DOHH2 (cell line): ENCODE measurements around the gene KRT39.

ENCODE experiments used
- H3F3A ChIP-seq: fragments of 200-600 bp; sonication (generic), shearing (Covaris generic); 2 replicates; pipeline ENCODE4 v1.6.0; 2016; ENCODE audit warnings: antibody characterized with exemption, mild to moderate bottlenecking; ENCODE audit not compliant: control insufficient read depth, insufficient read depth
- H3K27ac ChIP-seq: fragments of 200-600 bp; sonication (generic); 2 replicates; pipeline ENCODE4 v1.5.1; 2014; ENCODE audit warnings: low read depth, mild to moderate bottlenecking, low read length, moderate library complexity
- H3K27me3 ChIP-seq: fragments of 200-600 bp; sonication (generic); 2 replicates; pipeline ENCODE4 v1.6.1; 2014; ENCODE audit warnings: mild to moderate bottlenecking, low read length, mixed read lengths; ENCODE audit not compliant: control insufficient read depth
- H3K36me3 ChIP-seq: fragments of 200-600 bp; sonication (generic); 2 replicates; pipeline ENCODE4 v1.6.1; 2014; ENCODE audit warnings: mild to moderate bottlenecking, low read length, moderate library complexity, mixed read lengths; ENCODE audit not compliant: control insufficient read depth
- H3K4me1 ChIP-seq: fragments of 200-600 bp; sonication (generic); 2 replicates; pipeline ENCODE4 v1.6.1; 2014; ENCODE audit warnings: mild to moderate bottlenecking, low read length, mixed read lengths; ENCODE audit not compliant: control insufficient read depth
- H3K4me2 ChIP-seq: fragments of 200-600 bp; sonication (generic); 2 replicates; pipeline ENCODE4 v1.6.0; 2014; ENCODE audit warnings: mild to moderate bottlenecking, low read length, moderate library complexity
- H3K4me3 ChIP-seq: fragments of 200-600 bp; sonication (generic); 2 replicates; pipeline ENCODE4 v1.5.1; 2014; ENCODE audit warnings: mild to moderate bottlenecking, low read length, mixed read lengths
- H3K79me2 ChIP-seq: fragments of 200-600 bp; sonication (generic); 2 replicates; pipeline ENCODE4 v1.6.1; 2014; ENCODE audit warnings: mild to moderate bottlenecking, low read length, mixed read lengths; ENCODE audit not compliant: control insufficient read depth
- H3K9me2 ChIP-seq: fragments of 200-600 bp; sonication (generic); replicated peaks from 2 replicates; pipeline ENCODE4 v1.6.1; 2014; ENCODE audit warnings: mild to moderate bottlenecking, low read length, mixed read lengths; ENCODE audit not compliant: control insufficient read depth
- H3K9me3 ChIP-seq: fragments of 200-600 bp; sonication (generic); 2 replicates; pipeline ENCODE4 v1.6.1; 2014; ENCODE audit warnings: antibody characterized with exemption, low read length, mixed read lengths; ENCODE audit not compliant: control insufficient read depth, insufficient read depth
- H4K20me1 ChIP-seq: fragments of 200-600 bp; sonication (generic); 2 replicates; pipeline ENCODE4 v1.6.0; 2014; ENCODE audit warnings: low read depth, mild to moderate bottlenecking, antibody characterized with exemption, low read length, moderate library complexity; ENCODE audit not compliant: control insufficient read depth, insufficient read depth
- EZH2phosphoT487 ChIP-seq: fragments of 200-600 bp; sonication (generic); IDR thresholded peaks from 2 replicates; pipeline ENCODE4 v1.6.1; 2017; ENCODE audit warnings: borderline replicate concordance, mild to moderate bottlenecking, antibody characterized with exemption, low read length, moderate library complexity, mixed read lengths
- TF ChIP-seq, protein P1 (sequence below): fragments of 200-600 bp; sonication (generic); IDR thresholded peaks from one replicate; pipeline ENCODE4 v1.5.1; 2014; ENCODE audit warnings: antibody characterized with exemption, mild to moderate bottlenecking, low read depth, low read length; ENCODE audit not compliant: poor library complexity, severe bottlenecking

The KRT39 gene

DNA sequence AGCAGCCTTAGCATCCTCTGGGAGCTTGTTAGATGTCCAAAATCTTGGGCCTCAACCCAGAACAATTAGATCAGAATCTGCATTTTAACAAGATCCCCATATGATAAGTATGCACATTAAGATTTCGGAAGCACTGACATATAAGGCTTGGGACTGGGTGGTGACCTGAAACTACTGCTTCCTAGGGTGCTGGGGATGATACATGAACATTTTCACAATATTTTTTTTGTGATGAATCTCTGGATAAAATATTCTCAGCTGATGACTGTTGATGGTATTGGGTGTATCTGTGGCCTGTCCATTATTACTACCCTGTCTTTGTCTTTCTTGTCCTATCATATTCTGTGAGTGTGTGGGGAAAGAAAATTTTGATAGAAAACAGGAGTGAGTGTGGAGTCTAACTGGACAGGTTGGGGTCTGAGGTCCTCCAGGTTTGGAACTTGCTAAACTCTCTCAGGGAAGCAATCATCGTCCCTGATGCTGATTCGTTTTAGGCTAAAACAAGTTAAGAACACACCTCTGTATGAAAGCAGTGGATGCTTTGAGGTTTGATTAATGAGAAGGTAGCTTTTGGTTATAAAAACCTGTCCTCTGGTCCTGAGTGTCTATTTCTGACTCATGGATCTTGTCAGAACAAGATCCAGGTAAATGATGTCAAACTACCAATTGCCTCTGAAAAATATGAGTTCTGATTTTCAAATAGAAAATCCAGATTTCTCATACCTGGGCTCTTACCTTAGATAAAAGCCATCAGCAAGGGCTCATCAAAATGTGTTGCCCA lies 52.5 kb downstream of the KRT39 start:
- Histone ChIP-seq H3K4me1 (no peaks in the 10 kb centered on the region), H3K4me2 (no peak overlapping the region), H3F3A (no peaks in the 10 kb centered on the region)

DNA sequence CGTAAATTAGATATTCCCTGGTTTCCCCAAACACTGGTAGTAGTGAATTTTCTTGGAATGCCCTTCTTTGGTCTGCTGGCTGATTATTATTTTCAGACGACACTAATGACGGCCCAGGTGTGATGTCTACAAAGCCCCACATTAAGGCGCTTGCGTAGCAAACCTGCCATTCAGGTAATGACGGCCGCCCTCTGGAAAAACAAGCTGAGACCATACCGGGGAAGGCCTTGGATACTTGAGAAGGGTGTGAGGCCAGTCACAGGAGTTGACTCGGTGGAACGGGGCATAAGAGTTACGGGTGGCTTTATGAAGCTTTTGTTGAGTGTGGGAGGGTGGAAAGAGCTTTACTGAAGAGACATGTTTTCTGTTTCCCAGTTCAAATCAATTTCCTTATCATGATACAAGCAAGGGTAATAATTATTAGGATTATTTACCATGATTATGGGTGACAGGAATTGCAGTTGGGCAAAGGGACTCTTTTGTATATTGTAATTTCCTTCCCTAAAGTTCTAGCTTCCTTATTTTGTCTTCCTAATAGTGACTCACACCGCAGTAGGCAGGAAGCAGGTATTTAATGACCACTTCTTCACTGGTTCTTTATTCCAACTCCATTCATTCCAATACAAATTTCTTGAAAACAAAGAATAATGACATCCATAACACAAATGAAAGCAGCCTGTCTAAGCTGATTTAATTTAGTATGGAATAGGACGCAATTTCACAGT lies 54.1 kb downstream of the KRT39 start:
- TF ChIP-seq, protein P1, sequence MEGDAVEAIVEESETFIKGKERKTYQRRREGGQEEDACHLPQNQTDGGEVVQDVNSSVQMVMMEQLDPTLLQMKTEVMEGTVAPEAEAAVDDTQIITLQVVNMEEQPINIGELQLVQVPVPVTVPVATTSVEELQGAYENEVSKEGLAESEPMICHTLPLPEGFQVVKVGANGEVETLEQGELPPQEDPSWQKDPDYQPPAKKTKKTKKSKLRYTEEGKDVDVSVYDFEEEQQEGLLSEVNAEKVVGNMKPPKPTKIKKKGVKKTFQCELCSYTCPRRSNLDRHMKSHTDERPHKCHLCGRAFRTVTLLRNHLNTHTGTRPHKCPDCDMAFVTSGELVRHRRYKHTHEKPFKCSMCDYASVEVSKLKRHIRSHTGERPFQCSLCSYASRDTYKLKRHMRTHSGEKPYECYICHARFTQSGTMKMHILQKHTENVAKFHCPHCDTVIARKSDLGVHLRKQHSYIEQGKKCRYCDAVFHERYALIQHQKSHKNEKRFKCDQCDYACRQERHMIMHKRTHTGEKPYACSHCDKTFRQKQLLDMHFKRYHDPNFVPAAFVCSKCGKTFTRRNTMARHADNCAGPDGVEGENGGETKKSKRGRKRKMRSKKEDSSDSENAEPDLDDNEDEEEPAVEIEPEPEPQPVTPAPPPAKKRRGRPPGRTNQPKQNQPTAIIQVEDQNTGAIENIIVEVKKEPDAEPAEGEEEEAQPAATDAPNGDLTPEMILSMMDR = no peak
- TF ChIP-seq EZH2phosphoT487 = no peak
- no peaks in the 10 kb centered on the region for H3K9me2 ChIP-seq
- H3K9me3 ChIP-seq = no peaks in the 10 kb centered on the region
- no peak overlapping the region for H3K27ac ChIP-seq
- no peak overlapping the region for H3K4me2 ChIP-seq
- peaks cover 14% of the 10 kb centered on the region for H3K27me3 ChIP-seq
- no peaks in the 10 kb centered on the region for H3K4me1 ChIP-seq
- no peaks in the 10 kb centered on the region for H3K79me2 ChIP-seq
- H4K20me1 ChIP-seq = no peaks in the 10 kb centered on the region
- no peak overlapping the region for H3K4me3 ChIP-seq
- no peaks in the 10 kb centered on the region for H3F3A ChIP-seq
- no peaks in the 10 kb centered on the region for H3K36me3 ChIP-seq

More for the DNA sequence above, 52.5 kb downstream of the KRT39 start:
- Histone ChIP-seq H3K9me3 (no peaks in the 10 kb centered on the region), H3K27ac (no peak overlapping the region), H3K9me2 (no peaks in the 10 kb centered on the region), H3K36me3 (no peaks in the 10 kb centered on the region), H3K4me3 (no peak overlapping the region), H4K20me1 (no peaks in the 10 kb centered on the region), H3K79me2 (no peaks in the 10 kb centered on the region), H3K27me3 (peaks cover 10% of the 10 kb centered on the region)
- no peak for TF ChIP-seq EZH2phosphoT487
- TF ChIP-seq, protein P1 = no peak

DNA sequence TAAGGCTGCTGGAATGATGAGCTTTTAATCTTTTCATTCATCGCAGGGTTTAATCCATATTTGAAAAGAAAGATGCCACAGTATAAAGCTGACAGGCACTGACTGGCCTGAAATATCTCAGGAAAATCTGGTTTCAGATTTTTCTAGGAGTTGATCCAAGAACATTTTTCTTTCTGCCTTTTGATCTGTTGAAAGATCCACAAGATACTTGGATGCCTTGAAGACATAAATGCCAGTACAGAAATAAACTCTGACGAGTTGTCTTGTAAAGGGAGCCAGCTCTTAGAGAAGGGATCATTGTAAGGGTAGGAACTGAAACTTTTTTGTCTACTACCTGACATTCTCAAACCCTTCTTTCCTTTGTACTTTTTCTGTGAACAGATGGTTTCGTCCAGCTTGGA lies 56.3 kb downstream of the KRT39 start:
- Histone ChIP-seq H3F3A (no peaks in the 10 kb centered on the region), H3K79me2 (no peaks in the 10 kb centered on the region), H3K27me3 (peaks cover 14% of the 10 kb centered on the region), H3K36me3 (no peaks in the 10 kb centered on the region), H3K27ac (no peak overlapping the region), H4K20me1 (no peaks in the 10 kb centered on the region), H3K4me1 (no peaks in the 10 kb centered on the region), H3K9me3 (no peaks in the 10 kb centered on the region), H3K4me3 (no peak overlapping the region), H3K4me2 (no peak overlapping the region), H3K9me2 (no peaks in the 10 kb centered on the region)
- no peak for TF ChIP-seq EZH2phosphoT487
- TF ChIP-seq, protein P1 = no peak
